SK-N-SH (cell line): Measurements from ENCODE around the gene TACC2.
"Not testable (repeated sequence)": the region's sequence is repeated elsewhere in the genome, so short reads cannot be mapped to it uniquely, and the experiment has no call there.

Experiments used
- EP300 ChIP-seq, 2 experiments: IDR thresholded peaks; 2 replicates each; pipeline versions ENCODE4 v1.4.0 to v1.6.1; 2012; ENCODE audit warnings: borderline replicate concordance in 1 of 2, low read depth in 1 of 2, low read length in 1 of 2
- EZH2phosphoT487 ChIP-seq: fragments of 200-600 bp; sonication (generic); IDR thresholded peaks from 2 replicates; pipeline ENCODE4 v1.6.1; 2017; ENCODE audit warnings: low read depth, mixed run types, mild to moderate bottlenecking, antibody characterized with exemption, moderate library complexity, borderline replicate concordance
- FOXM1 ChIP-seq: IDR thresholded peaks from 2 replicates; pipeline ENCODE4 v1.4.0; 2012; ENCODE audit warnings: low read depth, mild to moderate bottlenecking
- JUND ChIP-seq: IDR thresholded peaks from 2 replicates; pipeline ENCODE4 v1.4.0; 2012
- POLR2AphosphoS5 ChIP-seq: IDR thresholded peaks from 2 replicates; pipeline ENCODE4 v1.6.1; 2012; ENCODE audit warnings: low read depth, low read length
- RCOR1 ChIP-seq: fragments of 150-350 bp; IDR thresholded peaks from 2 replicates; pipeline ENCODE4 v1.6.1; 2017; ENCODE audit warnings: antibody characterized with exemption, low read length
- REST ChIP-seq: IDR thresholded peaks from 2 replicates; pipeline ENCODE4 v1.6.1; 2012; ENCODE audit warnings: mild to moderate bottlenecking, low read depth, low read length, moderate library complexity
- SIN3A ChIP-seq: IDR thresholded peaks from 2 replicates; pipeline ENCODE4 v1.6.1; 2012; ENCODE audit warnings: low read depth, mild to moderate bottlenecking, low read length, moderate library complexity, borderline replicate concordance
- TAF1 ChIP-seq: IDR thresholded peaks from 2 replicates; pipeline ENCODE4 v1.6.1; 2012; ENCODE audit warnings: low read depth, mild to moderate bottlenecking, low read length, moderate library complexity, borderline replicate concordance
- TEAD4 ChIP-seq: IDR thresholded peaks from 2 replicates; pipeline ENCODE4 v1.4.0; 2012; ENCODE audit warnings: mild to moderate bottlenecking, borderline replicate concordance; ENCODE audit not compliant: insufficient read depth
- USF2 ChIP-seq: fragments of 150-350 bp; IDR thresholded peaks from 2 replicates; pipeline ENCODE4 v1.6.1; 2017; ENCODE audit warnings: antibody characterized with exemption, low read length, low read depth, borderline replicate concordance
- TF ChIP-seq, protein P1 (sequence below): fragments of 200-600 bp; sonication (generic); IDR thresholded peaks from 2 replicates; pipeline ENCODE4 v1.6.1; 2017; ENCODE audit warnings: antibody characterized with exemption, mild to moderate bottlenecking, moderate library complexity
- TF ChIP-seq, protein P2 (sequence below): IDR thresholded peaks from 2 replicates; pipeline ENCODE4 v1.4.0; 2012; ENCODE audit warnings: low read depth

GRCh38 chr10:122066337-122066939 is 77.5 kb downstream of the TACC2 start:
- TF ChIP-seq, protein P1, sequence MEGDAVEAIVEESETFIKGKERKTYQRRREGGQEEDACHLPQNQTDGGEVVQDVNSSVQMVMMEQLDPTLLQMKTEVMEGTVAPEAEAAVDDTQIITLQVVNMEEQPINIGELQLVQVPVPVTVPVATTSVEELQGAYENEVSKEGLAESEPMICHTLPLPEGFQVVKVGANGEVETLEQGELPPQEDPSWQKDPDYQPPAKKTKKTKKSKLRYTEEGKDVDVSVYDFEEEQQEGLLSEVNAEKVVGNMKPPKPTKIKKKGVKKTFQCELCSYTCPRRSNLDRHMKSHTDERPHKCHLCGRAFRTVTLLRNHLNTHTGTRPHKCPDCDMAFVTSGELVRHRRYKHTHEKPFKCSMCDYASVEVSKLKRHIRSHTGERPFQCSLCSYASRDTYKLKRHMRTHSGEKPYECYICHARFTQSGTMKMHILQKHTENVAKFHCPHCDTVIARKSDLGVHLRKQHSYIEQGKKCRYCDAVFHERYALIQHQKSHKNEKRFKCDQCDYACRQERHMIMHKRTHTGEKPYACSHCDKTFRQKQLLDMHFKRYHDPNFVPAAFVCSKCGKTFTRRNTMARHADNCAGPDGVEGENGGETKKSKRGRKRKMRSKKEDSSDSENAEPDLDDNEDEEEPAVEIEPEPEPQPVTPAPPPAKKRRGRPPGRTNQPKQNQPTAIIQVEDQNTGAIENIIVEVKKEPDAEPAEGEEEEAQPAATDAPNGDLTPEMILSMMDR = not testable (repeated sequence)
- TF ChIP-seq, protein P2, sequence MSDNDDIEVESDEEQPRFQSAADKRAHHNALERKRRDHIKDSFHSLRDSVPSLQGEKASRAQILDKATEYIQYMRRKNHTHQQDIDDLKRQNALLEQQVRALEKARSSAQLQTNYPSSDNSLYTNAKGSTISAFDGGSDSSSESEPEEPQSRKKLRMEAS = not testable (repeated sequence)
- TF ChIP-seq RCOR1; SIN3A; USF2; POLR2AphosphoS5; REST; EZH2phosphoT487; EP300 (IDR thresholded peaks at IDR 0.05; ENCODE audit: borderline replicate concordance in 1 of 2, low read depth in 1 of 2, low read length in 1 of 2); TAF1; JUND; TEAD4; FOXM1: not testable (repeated sequence)
